CD1c-positive myeloid dendritic cell (primary cell): ENCODE results near the gene CDH6.

Source experiments
- DNase-seq: peaks from one replicate; pipeline ENCODE4 v3.0.0-alpha.2; 2016; ENCODE audit errors: extremely low spot score

The CDH6 gene

DNA sequence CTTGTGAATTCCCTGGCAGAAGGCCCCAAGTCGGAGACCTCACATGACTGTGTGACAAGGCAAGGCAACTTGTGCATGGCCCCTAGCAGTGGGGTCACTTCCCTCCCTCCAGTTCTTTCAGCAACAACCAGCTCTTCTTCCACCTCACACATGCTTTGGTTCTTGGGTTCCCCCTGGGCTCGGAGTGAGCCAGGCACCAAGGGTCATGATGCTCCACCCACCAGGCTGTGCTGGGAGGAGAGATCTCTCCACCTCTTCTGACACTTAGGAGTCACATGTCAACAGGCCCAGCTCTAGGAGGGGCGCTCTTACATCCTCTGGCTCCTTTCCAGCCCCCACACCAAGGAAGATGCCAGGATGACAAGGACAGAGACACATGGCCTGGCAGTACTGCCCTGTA lies 56.7 kb downstream of the CDH6 start:
- DNase-seq, result no peak

DNA sequence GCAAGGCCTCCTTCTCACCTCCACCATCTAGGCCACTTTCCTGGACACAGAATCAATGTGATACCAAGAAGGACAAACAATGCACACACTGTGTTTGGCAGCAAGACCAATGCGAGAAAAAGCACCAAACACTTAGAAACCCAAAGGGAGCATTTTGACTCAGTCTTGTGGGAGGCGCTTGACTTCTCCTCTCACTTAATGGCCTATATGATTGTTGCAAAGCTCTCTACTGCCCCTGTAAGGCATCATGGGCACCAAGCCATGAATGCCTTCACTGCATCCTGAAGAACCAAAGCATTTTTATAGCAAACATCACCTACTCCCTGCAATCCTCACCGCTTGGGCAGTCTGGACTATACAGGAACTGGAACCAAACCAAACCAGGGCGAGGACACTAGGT lies 57.5 kb downstream of the CDH6 start:
- DNase-seq, result no peak

DNA sequence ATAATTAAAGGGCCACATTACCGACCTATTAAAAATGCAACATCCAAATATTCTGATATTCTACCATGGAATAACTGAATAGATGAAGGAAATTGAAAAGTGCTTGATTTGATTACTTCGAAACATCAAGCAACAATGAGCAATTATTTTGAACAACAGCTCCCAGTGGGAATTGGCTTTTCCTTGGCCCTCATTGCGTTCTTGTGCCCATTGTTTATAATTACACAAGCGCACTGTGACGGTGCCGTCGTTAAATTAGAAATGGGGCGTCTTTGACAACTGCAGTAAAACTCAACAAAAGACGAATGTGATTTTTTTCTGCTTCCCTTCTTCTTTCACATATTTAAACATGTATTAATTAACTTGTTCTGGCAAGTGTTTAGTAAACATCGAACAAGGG lies 61.6 kb downstream of the CDH6 start:
- no peak for DNase-seq

DNA sequence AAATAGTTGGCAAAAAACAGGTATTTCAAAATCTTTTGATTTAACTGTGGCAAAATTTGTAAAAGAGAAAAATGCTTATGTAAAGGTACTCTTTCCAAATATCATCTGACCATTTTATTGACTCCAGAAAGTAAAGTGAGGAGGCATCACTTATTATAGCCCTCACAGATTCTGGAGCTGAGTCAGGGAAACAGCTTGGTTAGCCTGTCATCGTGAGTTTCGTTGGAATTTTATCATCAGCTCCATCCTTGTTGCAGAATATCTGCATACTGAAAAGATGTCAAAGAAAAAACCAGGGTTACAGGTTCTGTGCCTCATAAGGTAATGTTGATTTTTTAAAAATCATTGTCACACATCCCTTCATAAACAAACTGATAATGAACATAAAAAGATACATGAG lies 74.8 kb downstream of the CDH6 start:
- no peak for DNase-seq

DNA sequence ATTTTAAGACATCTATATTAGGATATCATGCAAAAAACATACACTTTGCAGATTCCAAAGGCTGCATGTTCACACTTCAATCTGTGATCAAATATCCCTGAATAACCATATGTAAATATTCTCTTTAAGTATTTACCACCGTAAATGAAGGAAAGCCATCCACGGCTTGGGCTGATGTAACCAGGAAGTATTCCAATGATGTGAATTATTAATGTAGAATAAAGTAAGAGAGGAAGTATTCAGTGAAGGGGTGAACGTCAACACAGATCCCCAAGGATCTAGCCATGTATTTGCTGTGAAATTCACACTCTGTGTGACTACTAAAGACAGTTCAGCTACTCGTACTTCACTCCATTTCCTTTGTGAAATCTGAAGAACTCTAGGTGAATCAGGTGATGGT lies 75.2 kb downstream of the CDH6 start:
- DNase-seq, result no peak

DNA sequence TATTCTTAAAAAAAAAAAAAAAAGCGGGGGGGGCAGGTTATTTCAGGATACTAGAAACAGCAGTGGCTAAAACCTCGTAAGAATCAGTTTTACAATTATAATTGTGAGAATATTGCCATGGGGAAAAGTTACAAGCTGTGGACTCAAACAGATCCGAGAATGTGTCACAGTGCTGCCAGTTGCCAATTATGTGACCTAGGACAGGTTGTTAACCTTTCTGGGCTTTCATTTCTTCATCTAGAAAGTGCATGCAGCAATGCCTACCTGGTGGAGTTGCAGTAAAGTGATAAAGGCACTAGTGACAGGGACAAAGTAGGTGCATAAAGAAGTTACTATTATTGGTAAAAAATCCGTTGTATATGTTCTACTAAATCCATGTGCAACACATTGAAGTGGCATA lies 75.8 kb downstream of the CDH6 start:
- DNase-seq, result no peak

DNA sequence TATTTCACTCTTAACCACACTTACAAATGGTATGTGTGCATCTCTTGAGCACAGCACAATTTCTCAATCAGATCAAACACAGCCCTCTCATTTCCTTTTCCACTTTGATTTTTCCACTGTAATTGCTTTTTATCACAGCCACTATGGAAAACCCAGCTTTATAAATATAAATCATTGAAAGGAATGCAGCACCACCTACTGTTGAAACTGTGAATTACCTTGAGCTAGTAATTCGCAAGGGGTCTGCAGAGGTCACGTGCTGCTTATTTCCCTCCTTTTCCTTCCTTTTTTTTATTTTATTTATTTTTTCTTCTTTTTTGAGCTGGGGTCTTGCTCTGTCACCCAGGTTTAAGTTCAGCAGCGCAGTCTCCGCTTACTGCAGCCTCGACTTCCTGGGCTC lies 76.9 kb downstream of the CDH6 start:
- DNase-seq, result no peak

DNA sequence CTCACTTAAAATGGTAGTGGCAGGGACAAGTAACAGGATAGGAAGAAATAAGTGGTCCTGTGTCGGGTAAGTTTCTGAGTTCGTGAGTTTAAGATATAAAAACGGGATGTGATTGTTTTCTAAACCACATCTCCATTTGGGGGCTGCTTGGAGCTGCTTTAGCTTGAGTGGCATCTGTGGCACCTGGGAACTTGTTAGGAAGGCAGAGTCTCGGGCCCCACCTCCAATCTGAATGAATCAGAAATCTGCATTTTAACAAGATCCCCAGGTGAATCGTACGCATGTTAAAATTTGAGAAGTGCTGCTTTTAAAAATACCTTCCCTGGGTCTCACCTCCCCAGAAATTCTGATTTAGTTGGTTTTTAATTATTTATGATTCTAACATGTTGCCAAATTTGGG lies 78.1 kb downstream of the CDH6 start:
- no peak for DNase-seq

DNA sequence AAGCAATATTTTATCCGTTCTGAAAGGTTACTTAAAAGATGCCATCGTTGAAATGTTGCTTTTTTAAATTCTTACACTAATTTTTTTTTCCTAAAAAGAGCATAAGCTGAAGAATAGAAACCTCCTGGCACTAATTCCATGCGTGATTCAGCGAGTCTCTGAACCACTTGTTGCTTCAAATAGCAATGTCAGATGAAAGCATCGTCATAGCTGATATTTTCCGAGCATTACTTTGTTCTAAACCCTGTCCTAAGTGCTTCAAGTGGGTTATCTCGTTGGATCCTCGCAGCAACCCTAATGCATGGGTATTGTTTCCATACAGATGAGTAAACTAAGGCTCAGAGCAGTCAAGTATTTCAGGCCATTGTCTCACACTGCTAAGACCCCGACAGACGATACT lies 79.7 kb downstream of the CDH6 start:
- no peak for DNase-seq

DNA sequence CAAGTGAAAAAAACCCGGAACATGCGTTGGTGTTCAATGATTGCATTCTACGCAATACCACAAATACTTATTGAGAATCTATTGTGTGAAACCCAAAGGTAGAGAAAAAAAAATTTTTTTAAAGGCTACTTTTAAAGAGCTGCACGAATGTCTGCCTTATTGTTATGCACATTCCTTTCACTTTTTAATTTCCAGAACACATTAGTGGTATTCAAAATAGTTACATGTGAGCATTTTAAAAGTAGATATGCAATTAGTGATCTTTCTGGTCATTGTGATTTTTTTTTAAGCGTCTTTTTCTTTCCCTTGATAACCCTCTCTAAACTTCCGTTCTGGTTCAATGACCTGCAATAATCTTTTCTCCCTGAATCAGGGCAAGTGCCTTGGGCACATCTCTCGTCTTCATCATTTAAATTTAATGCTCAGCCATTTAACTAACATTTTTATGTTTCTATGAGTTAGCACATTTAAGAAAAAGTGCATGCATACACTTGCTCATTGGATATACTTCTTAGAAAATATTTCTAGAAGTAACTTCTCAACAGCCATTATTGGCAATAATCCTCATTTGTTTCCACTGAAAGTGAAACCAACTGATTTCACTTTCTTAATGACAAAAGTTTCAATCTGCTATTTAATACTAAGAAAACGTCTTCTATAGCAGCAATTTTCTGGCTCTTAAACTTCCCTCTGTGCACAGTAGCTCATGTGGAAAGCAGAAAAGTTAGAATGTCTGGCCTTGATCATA lies 80.3 kb downstream of the CDH6 start:
- DNase-seq, result no peak

DNA sequence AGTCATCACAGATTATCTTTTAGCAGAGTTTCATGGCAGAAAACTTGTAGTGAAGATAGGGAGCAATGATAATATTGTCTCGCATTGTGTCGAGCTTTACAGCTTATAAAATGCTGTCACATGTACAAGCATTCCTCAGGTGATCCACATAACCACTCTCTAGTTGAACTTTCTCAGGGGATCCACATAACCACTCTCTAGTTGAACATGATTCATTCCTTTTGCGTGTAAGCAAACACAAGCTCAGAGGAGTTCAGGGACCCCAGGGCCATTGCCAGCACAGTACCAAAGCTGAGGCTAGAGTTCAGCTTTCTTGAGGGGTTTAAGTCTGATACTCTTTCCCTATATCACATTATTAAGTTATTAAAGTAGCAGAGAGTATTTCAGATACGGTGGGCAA lies 86.7 kb downstream of the CDH6 start:
- no peak for DNase-seq

DNA sequence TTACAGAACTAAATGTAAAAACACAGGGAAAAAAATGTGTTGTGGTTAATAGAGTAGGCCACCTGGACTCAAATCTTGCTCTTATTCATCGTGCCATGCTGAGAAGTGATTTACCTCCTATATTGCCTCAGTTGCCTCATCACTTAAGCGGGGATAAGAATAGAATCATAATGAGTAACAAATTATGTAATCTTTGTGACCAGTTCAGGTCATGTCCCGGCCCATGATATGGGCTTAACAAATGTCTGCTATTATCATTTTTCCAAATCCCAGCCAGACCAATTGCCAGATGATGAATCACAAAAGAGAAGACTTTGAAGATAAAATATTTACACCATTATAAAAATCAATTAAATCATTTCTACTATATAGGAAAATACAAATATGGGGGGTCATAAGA lies 89.8 kb downstream of the CDH6 start:
- no peak for DNase-seq

DNA sequence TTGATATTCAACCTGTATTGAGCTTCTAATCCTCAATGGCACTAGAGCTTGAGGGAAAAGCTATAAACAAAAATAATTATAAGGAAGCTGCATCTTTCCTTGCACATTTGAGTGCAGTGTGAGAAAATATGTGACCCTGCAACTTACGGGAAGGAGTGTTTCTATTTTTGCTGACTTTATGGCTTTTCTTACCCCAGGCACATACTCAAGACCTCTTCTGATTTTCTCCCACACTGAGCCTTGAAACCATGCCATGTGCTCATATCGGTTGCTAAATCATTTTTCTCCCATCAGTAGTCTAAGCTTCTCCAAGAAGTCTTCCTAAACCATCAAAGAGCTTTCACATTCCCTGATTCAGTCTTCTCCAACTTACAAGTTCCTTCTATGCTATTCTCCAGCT lies 91.5 kb downstream of the CDH6 start:
- no peak for DNase-seq

DNA sequence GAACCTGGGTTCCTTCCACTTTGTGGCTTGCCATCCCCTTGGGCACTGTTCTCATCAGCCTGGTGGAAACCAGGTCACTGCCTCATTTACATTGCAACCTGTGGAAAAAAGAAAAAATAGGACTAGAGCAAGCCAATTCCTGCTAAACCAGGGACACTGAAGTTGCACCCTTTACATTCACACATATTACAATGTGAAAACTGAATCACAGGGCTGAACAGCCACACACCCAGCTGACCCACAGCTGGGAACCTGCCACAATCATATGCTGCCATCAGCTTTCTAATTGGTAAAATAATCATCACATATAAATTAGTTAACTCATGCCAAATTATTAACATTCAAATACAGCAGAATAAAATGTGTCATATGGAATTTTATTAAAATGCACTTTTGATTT lies 94.5 kb downstream of the CDH6 start:
- no peak for DNase-seq

DNA sequence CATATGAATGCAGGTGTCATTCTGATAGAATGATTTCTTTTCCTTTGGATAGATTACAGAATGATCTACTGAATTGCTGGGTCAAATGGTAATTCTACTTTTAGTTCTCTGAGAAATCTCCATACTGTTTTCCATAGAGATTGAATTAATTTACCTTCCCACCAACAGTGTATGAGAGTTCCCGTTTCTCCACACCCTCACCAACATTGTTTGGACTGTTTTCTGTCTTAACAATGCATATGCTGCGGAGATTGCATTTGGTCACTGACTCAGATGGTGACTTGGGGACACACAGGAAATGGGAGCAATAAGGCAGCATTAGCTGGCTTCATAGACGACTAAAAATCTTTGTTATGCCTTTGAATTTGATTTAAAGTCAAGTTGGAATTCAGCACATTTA lies 95.9 kb downstream of the CDH6 start:
- DNase-seq, result no peak

DNA sequence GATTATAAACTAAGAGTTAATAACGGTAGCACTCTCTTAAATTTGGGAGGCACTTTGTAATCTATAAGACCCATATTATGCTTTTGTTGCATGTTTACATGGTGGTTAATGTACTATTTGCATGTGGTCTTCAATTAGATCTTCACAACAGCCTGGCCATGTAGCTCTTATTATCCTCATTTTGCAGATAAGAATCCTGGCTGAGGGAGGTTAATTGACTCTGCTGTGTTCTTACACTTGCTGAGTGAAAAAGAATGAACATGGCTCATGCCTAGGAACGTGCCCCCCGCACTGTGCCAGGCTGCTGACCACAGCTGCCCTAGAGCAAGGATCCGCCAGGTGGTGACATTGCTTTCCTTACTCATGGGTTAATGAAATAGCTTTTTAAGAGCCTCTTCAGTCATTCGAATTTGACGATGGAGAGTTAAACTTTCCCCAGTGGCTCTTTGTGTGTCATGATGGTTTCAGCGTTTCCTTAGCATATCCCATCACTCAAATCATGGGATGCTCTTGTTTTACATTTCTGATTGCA lies 97.9 kb downstream of the CDH6 start:
- no peak for DNase-seq

DNA sequence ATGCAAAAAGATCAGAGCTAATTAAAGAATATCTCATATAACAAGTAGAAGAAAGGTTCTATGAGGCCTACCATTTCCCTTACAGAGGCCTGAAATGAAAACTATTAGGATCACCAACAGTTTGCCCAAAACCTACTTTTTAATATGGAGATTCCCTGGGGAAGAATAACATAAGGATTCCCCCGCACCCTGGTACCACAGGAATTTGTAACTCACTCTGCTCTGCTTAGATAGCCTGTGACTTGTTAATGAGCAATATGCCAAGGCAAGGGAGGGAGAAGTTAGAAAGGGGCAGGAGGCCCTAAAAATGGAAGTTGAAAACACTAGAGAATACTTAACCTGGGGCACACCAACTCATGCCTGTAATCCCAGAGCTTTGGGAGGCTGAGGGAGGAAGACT lies 107.0 kb downstream of the CDH6 start:
- no peak for DNase-seq

DNA sequence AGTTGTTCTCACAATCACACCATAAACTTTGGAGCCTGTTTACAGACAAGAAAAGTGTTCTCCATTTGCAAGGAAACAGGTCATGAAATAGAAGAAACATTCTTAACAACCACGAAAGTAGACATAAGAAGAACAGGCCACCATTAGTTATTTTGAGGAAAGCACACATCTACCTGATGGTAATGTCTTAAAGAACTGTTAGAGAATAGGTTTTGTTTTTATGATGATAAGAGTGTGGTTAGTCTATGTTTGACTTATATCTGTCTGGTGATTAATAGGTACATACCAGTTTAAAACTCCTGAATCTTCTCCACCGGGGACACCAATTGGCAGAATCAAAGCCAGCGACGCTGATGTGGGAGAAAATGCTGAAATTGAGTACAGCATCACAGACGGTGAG lies 108.3 kb downstream of the CDH6 start:
- DNase-seq, result no peak

DNA sequence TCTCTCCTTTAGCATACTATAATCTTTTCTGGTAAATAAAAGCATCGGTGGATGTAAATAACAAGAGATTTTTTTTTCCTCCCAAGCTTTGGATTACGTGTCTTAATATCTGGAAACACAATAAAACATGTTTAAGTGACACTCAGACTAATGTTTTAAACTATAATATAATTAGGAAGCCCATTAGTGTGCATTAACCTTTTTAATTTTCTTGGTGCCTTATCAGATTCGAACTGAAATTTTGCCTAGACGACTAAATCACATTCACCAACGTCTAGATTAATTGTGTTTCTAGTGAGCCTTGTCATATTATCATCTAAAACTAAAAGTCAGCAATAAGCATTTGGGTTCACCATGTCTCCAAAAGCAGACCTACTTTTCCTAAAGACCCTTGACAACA lies 110.2 kb downstream of the CDH6 start:
- DNase-seq, result no peak

DNA sequence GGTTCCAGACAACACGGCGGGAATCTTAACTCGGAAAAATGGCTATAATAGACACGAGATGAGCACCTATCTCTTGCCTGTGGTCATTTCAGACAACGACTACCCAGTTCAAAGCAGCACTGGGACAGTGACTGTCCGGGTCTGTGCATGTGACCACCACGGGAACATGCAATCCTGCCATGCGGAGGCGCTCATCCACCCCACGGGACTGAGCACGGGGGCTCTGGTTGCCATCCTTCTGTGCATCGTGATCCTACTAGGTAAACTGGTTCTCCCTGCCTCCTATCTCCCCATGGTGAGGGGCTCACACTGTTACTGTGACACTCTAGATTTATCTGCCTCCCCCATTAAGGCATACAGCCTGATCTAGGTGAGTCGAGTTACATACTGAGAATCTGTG lies 124.2 kb downstream of the CDH6 start:
- no peak for DNase-seq

DNA sequence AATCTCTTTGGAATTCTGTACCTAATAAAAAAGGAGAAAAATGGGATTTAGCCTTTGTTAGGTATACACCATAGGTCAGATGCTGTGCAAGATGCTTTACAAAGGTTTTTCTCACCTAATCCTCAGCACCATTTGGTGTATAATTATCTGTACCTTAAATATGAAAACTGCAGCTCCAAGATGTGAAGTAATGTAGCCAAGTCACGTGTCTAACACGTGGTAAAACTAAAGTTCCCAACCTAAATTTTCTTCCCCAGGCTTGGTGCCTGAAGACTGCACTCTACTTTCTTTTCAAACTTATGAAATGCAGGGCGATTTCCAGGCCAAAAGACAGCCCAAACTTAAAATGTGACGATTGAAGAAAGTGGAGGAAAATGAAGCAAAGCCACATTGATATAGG lies 125.8 kb downstream of the CDH6 start:
- DNase-seq, result no peak

DNA sequence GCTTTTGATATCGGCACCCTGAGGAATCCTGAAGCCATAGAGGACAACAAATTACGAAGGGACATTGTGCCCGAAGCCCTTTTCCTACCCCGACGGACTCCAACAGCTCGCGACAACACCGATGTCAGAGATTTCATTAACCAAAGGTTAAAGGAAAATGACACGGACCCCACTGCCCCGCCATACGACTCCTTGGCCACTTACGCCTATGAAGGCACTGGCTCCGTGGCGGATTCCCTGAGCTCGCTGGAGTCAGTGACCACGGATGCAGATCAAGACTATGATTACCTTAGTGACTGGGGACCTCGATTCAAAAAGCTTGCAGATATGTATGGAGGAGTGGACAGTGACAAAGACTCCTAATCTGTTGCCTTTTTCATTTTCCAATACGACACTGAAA lies 129.5 kb downstream of the CDH6 start:
- no peak for DNase-seq

DNA sequence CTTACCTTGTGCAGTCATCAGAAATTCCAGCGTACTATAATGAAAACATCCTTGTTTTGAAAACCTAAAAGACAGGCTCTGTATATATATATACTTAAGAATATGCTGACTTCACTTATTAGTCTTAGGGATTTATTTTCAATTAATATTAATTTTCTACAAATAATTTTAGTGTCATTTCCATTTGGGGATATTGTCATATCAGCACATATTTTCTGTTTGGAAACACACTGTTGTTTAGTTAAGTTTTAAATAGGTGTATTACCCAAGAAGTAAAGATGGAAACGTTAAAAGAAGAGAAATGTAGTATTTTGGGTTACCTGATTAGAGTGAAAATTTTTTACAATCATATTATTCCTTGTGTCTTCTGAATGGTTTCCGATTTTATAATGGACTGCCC lies 131.4 kb downstream of the CDH6 start:
- DNase-seq, result no peak

DNA sequence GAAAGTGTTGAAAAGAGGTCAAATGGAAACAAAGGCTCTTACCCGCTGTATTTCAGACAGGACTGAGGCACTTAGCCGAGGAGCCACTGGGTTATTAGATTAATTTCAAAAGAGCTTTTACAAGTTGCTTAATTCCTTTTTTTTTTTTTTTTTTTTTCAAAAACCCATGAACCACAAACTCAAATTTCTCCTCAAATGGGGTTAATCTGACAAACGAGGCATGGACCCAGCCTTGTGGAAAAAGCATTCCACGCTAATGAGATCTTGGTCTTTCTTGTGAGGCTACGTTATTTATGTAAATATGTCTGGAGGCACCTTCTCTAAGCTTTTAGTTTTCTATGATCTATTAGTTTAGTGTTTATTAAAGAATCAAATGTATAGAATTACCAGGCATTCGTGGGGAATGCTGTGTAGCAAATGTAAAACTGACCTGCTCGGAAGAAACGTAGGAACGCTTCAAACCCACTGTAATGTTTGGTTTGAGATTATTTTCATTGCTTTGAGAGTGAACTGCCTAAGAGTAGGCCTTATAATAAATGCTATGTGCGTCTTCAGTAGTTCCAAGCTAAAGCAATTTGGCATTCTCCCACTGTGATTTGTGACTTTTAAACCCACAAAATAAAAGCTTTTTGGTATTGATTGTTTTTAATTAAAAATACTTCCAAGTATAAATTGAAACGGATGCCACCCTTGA lies 134.7 kb downstream of the CDH6 start:
- DNase-seq, result no peak
